Measurements from ENCODE around the gene BICC1.

Gene BICC1

DNA sequence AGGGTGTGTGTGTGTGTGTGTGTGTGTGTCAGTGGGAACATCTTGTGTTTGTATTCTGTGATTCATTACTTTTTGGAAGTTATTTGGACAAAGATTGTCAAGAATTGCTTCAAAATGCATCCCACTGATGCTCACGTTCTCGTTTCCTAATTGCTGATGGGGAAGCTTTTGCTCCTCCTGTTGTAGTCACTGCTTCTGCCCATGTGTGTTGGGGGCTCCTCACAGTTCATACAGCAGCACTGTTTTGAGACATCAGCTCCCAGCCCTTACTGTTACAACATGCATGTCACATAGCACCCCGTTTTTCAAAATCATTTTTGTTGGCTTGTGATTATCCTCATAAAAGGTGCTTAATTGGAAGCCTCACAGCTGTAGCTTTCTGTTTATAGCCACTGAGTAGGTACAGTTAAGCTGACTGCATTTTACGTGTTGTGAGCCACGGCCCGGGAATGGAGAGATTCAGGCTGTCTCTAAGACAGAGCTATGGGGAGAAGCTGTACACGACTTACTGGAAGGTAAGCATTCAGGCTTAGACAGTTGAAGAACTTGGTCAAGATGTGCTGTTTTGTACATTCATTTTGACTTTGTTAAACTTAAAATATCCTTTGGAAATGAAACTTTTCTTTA is 87.4 kb downstream of the BICC1 start:
- DNase-seq (ENCODE audit: low read depth), result no peak

DNA sequence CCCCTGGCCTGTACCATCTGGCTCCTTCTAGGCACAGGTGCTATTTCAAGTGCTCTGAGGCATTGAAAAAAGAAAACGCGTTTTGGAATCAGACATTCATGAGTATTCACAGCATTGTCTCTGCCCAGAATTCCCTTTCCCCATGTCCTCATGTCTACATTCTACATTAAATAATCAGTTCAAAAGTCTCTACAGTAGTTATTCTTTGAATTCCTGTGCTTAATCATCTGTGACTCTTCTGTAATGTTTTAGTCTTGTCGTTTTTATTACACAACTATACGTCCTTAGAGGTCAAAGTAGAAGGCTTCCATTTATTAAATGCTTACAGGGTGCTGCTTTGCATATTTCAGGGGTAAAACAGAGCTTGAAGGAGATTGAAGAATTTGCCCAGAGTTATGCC is 95.7 kb downstream of the BICC1 start:
- DNase-seq (ENCODE audit: low read depth), result no peak

- DNase-seq (ENCODE audit: low read depth), result no peak
Observed at GRCh38 chr10:58608826-58609531, 96.3 kb downstream of the BICC1 start.

DNA sequence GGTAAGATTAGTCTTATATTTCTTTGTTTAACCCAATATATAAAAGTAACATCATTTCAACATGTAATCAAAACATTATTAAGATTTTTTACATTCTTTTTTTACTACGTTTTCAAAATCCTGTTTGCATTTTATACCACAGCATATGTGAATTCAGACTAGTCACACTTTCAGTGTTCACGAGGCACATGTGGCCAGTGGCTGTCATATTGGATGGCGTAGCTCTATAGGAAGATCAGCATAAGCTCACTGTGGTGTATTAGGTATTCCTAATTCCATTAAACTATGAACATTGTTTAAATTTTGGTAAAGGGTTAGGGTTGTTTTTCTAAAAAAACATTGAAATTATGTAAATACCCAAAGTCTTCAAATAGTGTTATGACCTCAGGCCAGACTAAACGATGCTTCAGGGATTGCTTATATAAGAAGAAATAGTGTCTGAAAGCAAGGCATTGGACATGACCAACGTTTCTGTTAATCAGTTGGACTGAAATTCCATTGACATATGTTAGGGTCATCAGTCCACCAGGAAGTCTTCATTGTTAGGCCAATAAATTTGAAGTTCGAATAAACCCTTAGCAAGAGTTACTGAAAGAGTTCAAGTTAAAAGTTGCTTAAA is 97.0 kb downstream of the BICC1 start:
- DNase-seq (ENCODE audit: low read depth), result no peak

GRCh38 chr10:58615237-58615935 is 102.7 kb downstream of the BICC1 start:
- DNase-seq (ENCODE audit: low read depth), result no peak

- DNase-seq (ENCODE audit: low read depth), result no peak
Observed at GRCh38 chr10:58618158-58618676, 105.5 kb downstream of the BICC1 start.

DNA sequence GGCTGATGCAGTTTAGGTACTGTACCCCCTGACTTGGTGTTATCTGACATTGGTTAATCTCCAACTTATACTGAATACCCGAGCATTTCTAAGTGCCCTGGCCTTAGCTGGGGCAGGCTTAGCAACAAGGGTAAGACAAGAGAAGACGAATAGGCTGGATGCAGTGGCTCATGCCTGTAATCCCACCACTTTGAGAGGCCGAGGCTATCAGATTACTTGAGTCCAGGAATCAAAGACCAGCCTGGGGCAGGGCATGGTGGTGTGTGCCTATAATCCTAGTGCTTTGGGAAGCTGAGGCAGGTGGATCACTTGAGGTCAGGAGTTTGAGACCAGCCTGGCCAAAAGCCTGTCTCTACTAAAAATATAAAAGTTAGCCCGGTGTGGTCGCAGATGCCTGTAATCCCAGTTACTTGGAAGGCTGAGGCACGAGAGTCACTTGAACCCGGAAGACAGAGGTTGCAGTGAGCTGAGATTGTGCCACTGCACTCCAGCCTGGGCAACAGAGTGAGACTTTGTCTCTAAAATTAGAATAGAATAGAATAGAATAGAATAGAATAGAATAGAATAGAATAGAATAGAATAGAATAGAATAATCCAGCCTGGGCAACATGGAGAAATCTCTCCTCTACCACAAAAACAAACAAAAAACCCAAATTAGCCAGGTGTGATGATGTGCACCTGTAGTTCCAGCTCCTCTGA is 108.9 kb downstream of the BICC1 start:
- no peak for DNase-seq (ENCODE audit: low read depth)

DNA sequence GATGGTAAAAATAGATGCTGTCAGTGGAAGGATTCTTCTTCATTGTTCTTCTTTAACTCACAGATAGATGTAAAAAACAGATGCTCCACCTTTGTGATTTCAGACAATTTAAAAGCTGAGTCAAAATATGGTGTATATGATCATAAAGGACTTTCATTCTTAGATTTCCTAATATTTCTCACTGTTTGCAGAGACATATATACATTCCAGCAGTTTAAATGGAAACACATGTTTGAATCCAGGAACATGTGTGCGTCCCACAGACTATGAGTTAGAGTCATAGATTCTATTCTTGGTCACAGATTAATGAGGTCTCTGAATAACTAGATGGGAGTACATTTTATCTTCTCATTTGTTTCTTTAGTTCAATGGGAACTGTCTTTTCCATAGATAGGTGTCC is 109.6 kb downstream of the BICC1 start:
- no peak for DNase-seq (ENCODE audit: low read depth)

DNA sequence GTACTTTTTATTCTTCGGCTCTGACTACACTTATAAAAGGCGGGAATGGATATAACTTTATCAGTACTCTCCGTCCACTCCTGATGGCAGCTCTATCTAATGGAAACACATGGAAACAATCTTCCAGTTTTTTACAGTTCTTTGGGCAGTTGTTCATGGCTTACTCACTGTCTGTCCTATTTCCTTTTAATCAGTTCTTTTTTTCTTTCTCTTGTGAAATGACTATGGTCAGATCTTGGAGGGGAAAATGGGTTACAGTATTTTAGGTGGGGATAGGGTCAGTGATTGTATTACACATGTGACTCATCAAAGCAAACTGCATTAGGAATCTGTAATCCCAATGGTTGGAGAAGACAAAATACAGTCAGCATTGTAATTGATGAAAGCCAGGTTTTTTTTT is 112.4 kb downstream of the BICC1 start:
- no peak for DNase-seq (ENCODE audit: low read depth)

GRCh38 chr10:58627392-58627791 is 114.7 kb downstream of the BICC1 start:
- no peak for DNase-seq (ENCODE audit: low read depth)

DNA sequence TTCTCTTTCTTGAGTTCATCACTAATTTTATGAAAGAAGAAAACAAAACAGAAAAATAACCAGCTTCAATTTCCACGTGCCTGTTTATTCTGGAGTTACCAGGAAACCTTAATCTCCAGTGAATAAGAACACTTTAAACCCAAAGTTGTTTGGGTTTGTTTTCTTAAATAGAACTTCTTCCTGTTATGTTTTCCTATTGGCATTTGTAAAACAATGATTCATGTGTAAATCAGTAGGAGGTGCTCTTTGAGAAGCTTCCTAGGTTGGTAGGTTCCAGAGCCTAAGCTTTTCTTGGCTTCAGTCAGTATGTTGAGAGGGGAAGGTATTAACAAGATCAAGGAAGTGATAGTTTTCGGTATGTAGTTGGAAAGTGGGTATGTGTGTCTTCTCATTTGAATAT is 119.0 kb downstream of the BICC1 start:
- DNase-seq (ENCODE audit: low read depth), result no peak

GRCh38 chr10:58632216-58632615 is 119.5 kb downstream of the BICC1 start:
- DNase-seq (ENCODE audit: low read depth), result no peak

GRCh38 chr10:58637352-58637751 is 124.7 kb downstream of the BICC1 start:
- DNase-seq (ENCODE audit: low read depth), result no peak

GRCh38 chr10:58638388-58638787 is 125.7 kb downstream of the BICC1 start:
- no peak for DNase-seq (ENCODE audit: low read depth)

- DNase-seq (ENCODE audit: low read depth), result no peak
Observed at GRCh38 chr10:58641095-58641531, 128.4 kb downstream of the BICC1 start.

- DNase-seq (ENCODE audit: low read depth), result no peak
Observed at GRCh38 chr10:58641708-58642107, 129.0 kb downstream of the BICC1 start.

DNA sequence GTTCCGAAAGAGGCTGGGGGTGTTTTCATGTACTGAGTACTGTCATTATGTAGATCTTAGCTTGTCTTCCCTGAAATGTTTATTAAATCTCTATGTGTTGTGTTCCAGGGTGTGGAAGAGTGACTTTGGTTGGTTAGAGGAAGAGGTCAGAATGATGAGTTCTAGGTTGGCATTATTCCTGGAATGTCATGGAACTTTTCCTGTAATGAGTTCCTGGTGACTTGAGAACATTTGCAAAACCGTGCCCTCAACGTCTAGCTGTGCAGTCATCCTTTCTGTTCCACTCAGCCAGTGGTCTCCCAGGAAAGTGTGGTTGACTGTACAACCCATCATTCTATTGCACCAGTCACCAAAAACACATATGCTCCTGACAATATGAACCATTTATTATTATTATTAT is 129.6 kb downstream of the BICC1 start:
- DNase-seq (ENCODE audit: low read depth), result no peak

GRCh38 chr10:58642916-58643428 is 130.3 kb downstream of the BICC1 start:
- no peak for DNase-seq (ENCODE audit: low read depth)

DNA sequence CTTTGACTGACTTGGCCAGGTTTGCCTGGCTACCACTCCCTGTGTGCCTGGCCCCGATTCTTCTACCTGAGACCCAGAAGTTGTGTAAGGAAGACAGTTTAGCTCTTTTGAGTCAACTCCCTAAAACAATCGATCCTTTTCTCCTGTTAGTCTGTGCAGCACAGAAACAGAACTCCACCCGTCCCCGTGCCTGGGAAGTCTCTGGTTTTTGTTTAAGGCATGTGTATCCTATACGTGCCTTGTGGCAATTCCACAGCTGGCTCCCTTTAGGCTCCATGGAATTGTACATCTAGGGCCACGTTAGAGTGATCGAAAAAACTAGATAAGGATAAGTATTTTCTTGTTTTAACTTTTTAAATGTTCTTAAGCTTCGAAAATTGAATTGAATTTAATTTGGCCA is 131.6 kb downstream of the BICC1 start:
- DNase-seq (ENCODE audit: low read depth), result no peak

DNA sequence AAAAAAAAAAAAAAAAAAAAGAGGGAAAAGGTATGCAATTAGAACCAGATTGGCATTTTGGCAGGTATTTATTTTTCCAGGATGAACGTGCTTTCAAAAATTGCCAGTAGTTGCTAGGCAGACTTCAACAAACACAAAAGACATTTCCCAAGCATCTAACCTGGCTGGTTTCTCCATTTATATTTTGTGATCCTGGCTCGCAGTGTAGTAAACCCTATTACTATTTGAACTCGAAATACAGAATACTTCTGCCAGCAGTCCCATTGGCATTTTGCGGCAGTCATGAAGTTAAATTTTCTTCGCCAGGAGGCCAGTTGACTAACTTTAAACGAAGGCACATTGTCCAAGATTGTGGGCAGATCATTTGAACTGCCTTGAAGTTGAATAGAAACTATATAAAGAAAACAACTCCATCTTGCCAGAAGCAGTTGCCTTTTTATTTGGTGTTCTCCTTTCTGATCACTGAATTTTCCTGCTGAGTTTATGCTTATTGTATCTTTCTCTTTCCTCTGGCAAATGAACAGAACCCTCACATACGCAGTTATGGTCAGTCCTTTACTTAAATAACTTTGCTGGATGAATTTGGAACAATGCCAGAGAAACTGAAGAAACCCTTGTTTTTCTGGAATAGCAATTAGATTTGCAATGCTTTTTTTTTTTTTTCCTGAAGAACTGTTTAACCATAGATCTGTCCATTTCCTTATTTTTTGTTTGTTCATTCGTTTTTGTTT is 132.9 kb downstream of the BICC1 start:
- no peak for DNase-seq (ENCODE audit: low read depth)
